HG02840 (cell line): Measurements from ENCODE around the gene PIP4P1.
A peak's percentile ranks its signal among the peaks of the same experiment; 100 is the strongest.

Source experiments
- ATAC-seq: cut with Tn5 transposase; IDR thresholded peaks from one replicate; pipeline ENCODE4 v1.9.1; 2021; ENCODE audit warnings: mild to moderate bottlenecking, moderate library complexity, moderate number of reproducible peaks; ENCODE audit not compliant: unreplicated experiment, low FRiP score

Gene PIP4P1

DNA sequence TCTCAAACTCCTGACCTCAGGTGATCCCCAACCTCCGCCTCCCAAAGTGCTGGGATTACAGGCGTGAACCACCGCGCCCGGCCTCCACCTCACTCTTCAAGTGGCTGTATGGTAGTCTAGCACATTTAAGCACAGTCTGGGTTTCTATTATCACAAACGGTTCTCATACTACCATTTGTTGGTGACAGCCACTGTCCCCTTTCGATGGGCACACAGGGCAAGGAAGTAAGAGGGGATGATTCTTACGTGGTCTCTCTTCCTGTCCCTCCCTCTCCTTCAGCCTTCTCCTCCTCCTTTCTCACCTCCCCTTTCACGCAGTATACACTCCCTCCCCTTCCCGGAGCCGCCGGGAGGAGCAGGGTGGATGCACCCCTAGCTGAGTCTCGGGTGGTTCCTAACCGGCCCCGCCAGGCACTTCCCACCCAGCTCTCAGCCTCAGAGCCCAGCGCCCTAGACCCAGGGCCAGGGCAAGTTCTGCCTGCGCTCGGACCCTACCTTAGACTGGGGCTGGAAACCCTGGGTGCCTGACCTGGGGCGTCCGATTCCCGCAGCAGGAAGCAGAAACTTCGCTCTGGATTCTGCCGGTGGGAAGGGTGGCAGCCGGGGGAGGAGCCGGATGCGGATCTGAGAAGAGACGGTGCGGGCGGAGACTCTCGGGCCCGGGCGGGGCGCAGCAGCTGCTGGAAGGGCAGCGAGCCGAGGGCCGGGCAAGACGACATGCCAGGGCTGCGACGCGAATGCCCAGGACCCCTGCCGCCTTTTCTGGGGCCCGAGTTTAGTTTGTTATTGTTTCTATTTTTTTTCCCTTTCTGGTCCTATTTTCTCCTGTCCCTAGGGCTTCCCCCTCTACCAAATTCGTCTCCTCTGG, 48.1 kb downstream of the PIP4P1 start, which contains the start of gene TEP1:
Gene TEP1, minus strand, starts transcription at position 626 of the 868 bp plus-strand sequence. CDS start 5,062 bp downstream, outside the sequence.
- no peak for ATAC-seq

DNA sequence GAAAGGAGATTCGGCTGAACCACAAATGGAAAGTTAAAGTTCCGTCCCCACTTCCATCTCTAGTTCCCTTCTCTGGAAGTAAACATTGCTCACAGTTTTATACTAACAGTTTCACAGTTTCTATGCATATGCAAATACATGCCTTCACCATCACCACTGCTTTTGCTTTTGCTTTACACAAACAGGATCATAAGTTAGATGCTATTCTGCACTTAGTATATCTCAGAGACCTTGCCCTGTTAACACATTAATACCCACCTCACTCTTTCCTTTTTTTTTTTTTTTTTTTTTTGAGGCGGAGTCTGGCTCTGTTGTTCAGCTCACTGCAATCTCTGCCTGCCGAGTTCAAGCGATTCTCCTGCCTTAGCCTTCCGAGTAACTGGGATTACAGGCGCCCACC, 48.8 kb downstream of the PIP4P1 start:
- peak; percentile 64 for ATAC-seq

DNA sequence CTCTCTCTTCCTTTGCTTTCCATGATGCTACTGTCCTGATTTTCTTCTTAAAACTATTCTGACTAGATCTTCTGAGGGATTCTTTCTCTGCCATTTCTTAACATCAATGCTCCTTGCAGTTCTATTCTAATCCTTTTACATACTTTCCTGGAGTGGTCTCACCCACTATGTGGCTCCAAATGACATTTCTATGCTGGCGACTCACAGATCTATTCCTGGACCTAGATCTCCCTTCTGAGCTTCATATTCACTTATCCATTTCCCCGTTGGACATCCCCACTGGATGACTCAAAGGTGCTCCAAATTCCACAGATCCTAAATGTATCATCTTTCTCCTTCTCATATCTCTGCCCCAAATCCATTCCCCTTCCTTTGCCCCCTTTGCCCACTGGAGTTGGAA, 52.0 kb downstream of the PIP4P1 start:
- no peak for ATAC-seq
